Lung (tissue), 12 donors: ENCODE measurements around the gene PPP2R5E. TPM values are rescaled to one million over a fixed set of nuclear protein-coding genes. Genes with fewer than 3 reads are reported as not detected.

Experiments used
- ATAC-seq: fragments of 200-7000 bp; cut with Tn5 transposase; one replicate; pipeline ENCODE4 v1.9.1; 2020; ENCODE audit warnings: moderate number of reproducible peaks; ENCODE audit not compliant: insufficient read depth, low FRiP score
- DNase-seq, 3 donors: peaks; one replicate each; pipeline ENCODE4 v3.0.0-alpha.2; 2013 to 2017
- H3K27ac ChIP-seq, 2 donors: one replicate each; pipeline ENCODE4 v1.5.1; 2013; ENCODE audit warnings: mild to moderate bottlenecking in 2 of 2, moderate library complexity in 2 of 2, control low read depth in 1 of 2, inconsistent platforms in 1 of 2, low read depth in 1 of 2, low read length in 1 of 2
- H3K27me3 ChIP-seq, 3 donors: one replicate each; pipeline ENCODE4 v1.5.1; 2013; ENCODE audit warnings: low read length in 2 of 3; ENCODE audit not compliant: control insufficient read depth in 3 of 3, insufficient read depth in 3 of 3
- H3K36me3 ChIP-seq, 4 donors: one replicate each; pipeline ENCODE4 v1.5.1; 2013; ENCODE audit warnings: low read length in 4 of 4, mild to moderate bottlenecking in 1 of 4, moderate library complexity in 1 of 4; ENCODE audit not compliant: control insufficient read depth in 4 of 4, insufficient read depth in 4 of 4
- H3K4me1 ChIP-seq, 5 donors: one replicate each; pipeline ENCODE4 v1.5.1; 2013; ENCODE audit warnings: low read length in 5 of 5, mild to moderate bottlenecking in 2 of 5, moderate library complexity in 1 of 5; ENCODE audit not compliant: control insufficient read depth in 5 of 5, insufficient read depth in 5 of 5
- H3K4me3 ChIP-seq: one replicate; pipeline ENCODE4 v1.5.1; 2013; ENCODE audit warnings: mild to moderate bottlenecking, control low read depth, moderate library complexity
- H3K9ac ChIP-seq, 2 donors: one replicate each; pipeline ENCODE4 v1.5.1; 2013; ENCODE audit warnings: low read length in 2 of 2, control low read depth in 1 of 2; ENCODE audit not compliant: insufficient read depth in 1 of 2
- H3K9me3 ChIP-seq, 4 donors: one replicate each; pipeline ENCODE4 v1.5.1; 2013; ENCODE audit warnings: low read length in 3 of 4, mild to moderate bottlenecking in 1 of 4, moderate library complexity in 1 of 4; ENCODE audit not compliant: control insufficient read depth in 4 of 4, insufficient read depth in 3 of 4
- CTCF ChIP-seq: IDR thresholded peaks from 2 replicates; pipeline ENCODE4 v1.5.1; 2012; ENCODE audit warnings: mild to moderate bottlenecking; ENCODE audit errors: control extremely low read depth, extremely low read depth
- WGBS, 2 donors: extraction: QIAGEN DNeasy Blood & Tissue Kit; methylation state at CpG; one replicate each; pipeline ENCODE4 v1.1.7; 2013; 5-methylcytosine and 5-hydroxymethylcytosine counted together
- polyA plus RNA-seq, 2 donors: library from polyadenylated mRNA; stranded (reverse); fragments of 200-250 nt; gene quantifications; one replicate each; pipeline ENCODE4 v1.2.1, GENCODE V29; 2013
- total RNA-seq, 2 donors: library from RNA; depleted of rRNA in 1 of 2; stranded (reverse); fragments of >200 nt in 1 of 2; gene quantifications; one replicate each; pipeline ENCODE4 v1.2.1, GENCODE V29; 2014 to 2021
- donor health status: control.
- donor health status: control.
- donor health status: Bipolar disorder and iron deficiency.
- donor health status: healthy.
- donor health status: DM: yes; HTN: yes; CAD: no.

Gene PPP2R5E
- total and polyA plus RNA-seq, 4 donors = 9.0 to 42.5 (median 25.7) TPM

- Histone ChIP-seq H3K9me3 (no peaks in the 10 kb centered on the region), H3K36me3 (peaks cover 0 to 4% (median 0%) of the 10 kb centered on the region in 4 donors), H3K27me3 (no peaks in the 10 kb centered on the region), H3K9ac (no peak overlapping the region), H3K27ac (no peak overlapping the region), H3K4me1 (peaks cover 3 to 29% (median 10%) of the 10 kb centered on the region in 5 donors), H3K4me3 (no peak overlapping the region)
- ATAC-seq = no peak
- 56 to 93% methylated on average over 1 of the region's 1 CpG for WGBS, 2 donors
- DNase-seq = no peak
- no peak for TF ChIP-seq CTCF
These were observed 43.4 kb downstream of the PPP2R5E start for GRCh38 chr14:63499701-63500250.

GRCh38 chr14:63496837-63497400 lies 46.3 kb downstream of the PPP2R5E start:
- ATAC-seq = no peak
- Histone ChIP-seq H3K9me3 (no peaks in the 10 kb centered on the region), H3K27me3 (no peaks in the 10 kb centered on the region), H3K9ac (peak overlapping the region in 1 of 2 donors; percentile 5), H3K36me3 (no peaks in the 10 kb centered on the region), H3K4me1 (peaks cover 3 to 33% (median 18%) of the 10 kb centered on the region in 5 donors), H3K27ac (peak overlapping the region in 1 of 2 donors; percentile 36), H3K4me3 (no peak overlapping the region)
- peak; percentile 42 to 77 (median 56) for DNase-seq
- TF ChIP-seq CTCF = no peak
- 52 to 84% methylated on average over 2 of the region's 2 CpGs for WGBS, 2 donors

GRCh38 chr14:63493246-63493645 lies 49.9 kb downstream of the PPP2R5E start:
- no peaks in the 10 kb centered on the region for H3K9me3 ChIP-seq
- H3K9ac ChIP-seq = no peak overlapping the region
- 68 to 79% methylated on average over 7 of the region's 7 CpGs for WGBS, 2 donors
- no peak overlapping the region for H3K4me3 ChIP-seq
- peak in 1 of 3 donors; percentile 43 for DNase-seq
- H3K27ac ChIP-seq = no peak overlapping the region
- H3K27me3 ChIP-seq = no peaks in the 10 kb centered on the region
- TF ChIP-seq CTCF = no peak
- ATAC-seq = no peak
- H3K4me1 ChIP-seq = peaks cover 3 to 33% (median 15%) of the 10 kb centered on the region in 5 donors
- no peaks in the 10 kb centered on the region for H3K36me3 ChIP-seq
